Stimulated activated CD4-positive, alpha-beta T cell treated with anti-CD3 and anti-CD28 coated beads, Interleukin-15, amount 100 ng/mL, for 48 hours (primary cell): ENCODE measurements around the gene PAK1IP1.
"Not testable (repeated sequence)": the region's sequence is repeated elsewhere in the genome, so short reads cannot be mapped to it uniquely, and the experiment has no call there.

ENCODE experiments used
- DNase-seq, 2 donors: peaks; one replicate each; pipeline ENCODE4 v3.0.0-alpha.2; 2020; ENCODE audit warnings: low read depth in 2 of 2

PAK1IP1 gene

GRCh38 chr6:10743515-10743914 is 48.7 kb downstream of the PAK1IP1 start:
- DNase-seq = no peak

DNA sequence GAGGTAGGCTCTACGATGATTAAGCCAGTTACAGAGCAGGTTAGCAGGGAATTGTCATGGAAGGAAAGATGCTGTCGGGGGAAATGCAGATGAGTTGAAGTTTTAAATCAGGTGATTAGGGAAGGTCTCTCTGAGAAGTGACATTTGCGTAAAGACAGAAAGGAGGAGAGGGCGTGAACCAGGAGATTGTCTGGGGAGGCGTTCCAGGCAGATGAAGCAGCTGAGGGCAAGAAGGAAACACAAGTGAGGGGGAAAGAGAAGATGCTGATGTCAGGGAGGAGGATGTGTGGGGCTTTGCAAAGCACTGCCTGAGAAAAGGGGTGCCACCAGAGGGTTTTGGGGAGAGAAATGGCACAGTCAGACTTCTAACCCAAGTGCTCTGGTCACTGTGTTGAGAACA is 50.3 kb downstream of the PAK1IP1 start:
- DNase-seq = no peak

- DNase-seq = no peak
These were observed 52.1 kb downstream of the PAK1IP1 start for GRCh38 chr6:10746915-10747250.

DNA sequence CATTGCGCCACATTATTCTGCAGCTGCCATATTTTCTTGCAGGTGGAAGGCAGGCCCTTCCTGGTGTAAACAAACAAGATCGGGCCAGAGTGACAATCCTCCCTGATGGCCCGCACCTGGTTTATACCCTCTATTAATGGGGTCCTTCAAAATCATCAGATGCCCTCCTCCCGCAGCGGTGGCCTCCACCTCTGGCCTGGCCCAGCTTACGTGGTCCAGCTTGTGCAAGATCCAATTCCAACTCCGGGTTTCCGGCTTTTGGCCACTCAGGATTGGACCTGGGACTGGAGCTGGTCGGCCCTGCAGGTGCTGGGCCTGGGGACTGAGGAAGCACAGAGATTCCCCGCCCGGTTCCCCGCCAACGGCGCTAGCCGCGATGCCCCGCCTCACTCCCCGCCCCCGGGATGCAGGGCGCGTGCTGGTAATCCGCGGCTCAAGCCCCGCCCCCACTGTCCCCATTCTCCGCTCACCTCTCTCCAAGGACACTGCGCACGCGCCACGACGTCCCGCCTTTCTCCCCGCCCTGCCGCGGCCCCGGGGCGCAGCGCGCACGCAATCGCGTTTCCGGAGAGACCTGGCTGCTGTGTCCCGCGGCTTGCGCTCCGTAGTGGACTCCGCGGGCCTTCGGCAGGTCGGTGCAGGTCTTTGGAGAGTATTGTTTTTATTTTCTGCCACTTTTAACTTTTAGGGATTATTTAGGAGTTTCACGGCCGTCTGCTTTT is 52.6 kb downstream of the PAK1IP1 start, which contains the start of gene TMEM14B:
TMEM14B (plus strand) TSS at position 555 of the 722 bp plus-strand sequence. CDS start 1,441 bp downstream, outside the sequence.
- DNase-seq = peak; percentile 98 to 100

GRCh38 chr6:10749734-10750133 is 55.0 kb downstream of the PAK1IP1 start:
- DNase-seq = no peak

GRCh38 chr6:10750568-10750967 is 55.8 kb downstream of the PAK1IP1 start:
- DNase-seq = not testable (repeated sequence)

DNA sequence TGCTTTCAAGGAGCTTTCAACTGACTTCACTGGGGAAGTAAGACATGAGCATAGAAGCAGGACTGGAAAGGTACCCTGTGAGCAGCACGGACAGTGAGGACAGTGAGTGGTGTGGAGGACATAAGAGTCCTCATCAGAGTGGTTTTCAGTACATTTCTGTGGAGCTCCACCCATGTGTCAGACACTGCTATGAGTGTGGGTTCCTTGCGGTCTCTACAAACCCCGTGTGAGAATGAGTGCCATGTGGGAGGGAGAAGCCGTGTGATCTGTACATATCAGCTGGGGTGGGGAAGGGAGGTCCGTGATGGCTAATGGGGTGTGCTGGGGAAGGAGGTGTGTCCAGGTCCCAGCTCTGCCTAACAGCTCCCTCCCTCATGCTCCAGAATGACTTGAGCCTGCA is 57.0 kb downstream of the PAK1IP1 start:
- DNase-seq = not testable (repeated sequence)

- DNase-seq = no peak
These were observed 61.3 kb downstream of the PAK1IP1 start for GRCh38 chr6:10756085-10756484.
